BE2C (cell line): ENCODE results near the gene TAGLN2.

Experiments
- DNase-seq: peaks from one replicate; pipeline ENCODE4 v3.0.0-alpha.2; 2020
- H3K27me3 ChIP-seq: fragments of 250-450 bp; sonication (Bioruptor Pico); 2 replicates; pipeline ENCODE4 v1.5.1; 2020; ENCODE audit warnings: mild to moderate bottlenecking
- H3K36me3 ChIP-seq: fragments of 250-450 bp; sonication (Bioruptor Pico); 2 replicates; pipeline ENCODE4 v1.5.1; 2020; ENCODE audit warnings: mild to moderate bottlenecking
- H3K4me1 ChIP-seq: fragments of 250-450 bp; sonication (Bioruptor Pico); 2 replicates; pipeline ENCODE4 v1.5.1; 2020
- H3K4me3 ChIP-seq: 2 replicates; pipeline ENCODE4 v1.5.1; 2011; ENCODE audit warnings: low read depth, low read length
- H3K9me3 ChIP-seq: fragments of 250-450 bp; sonication (Bioruptor Pico); 2 replicates; pipeline ENCODE4 v1.5.1; 2020
- TF ChIP-seq, protein P1 (sequence below): IDR thresholded peaks from 2 replicates; pipeline ENCODE4 v1.5.1; 2012; ENCODE audit warnings: mild to moderate bottlenecking, low read depth, low read length

The TAGLN2 gene

DNA sequence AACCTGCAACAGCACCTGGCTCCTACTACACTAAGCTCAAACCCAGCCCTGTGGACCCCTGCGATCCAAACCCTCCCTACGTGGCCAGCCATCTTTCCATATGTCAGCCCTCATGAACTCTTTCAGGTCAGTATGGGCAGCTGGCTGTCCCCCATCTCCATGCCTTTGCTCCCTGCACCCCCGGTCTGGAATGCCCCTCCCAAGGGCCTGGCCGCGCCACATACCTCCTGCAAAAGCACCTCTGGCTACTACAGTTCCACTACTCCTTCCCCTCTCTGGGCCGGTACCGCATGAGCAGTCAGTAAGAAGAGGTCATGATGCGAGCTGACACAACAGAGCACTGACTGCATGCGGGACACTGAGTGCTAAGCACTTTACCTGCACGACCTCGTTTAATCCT lies 10.0 kb upstream of the TAGLN2 start:
- no peaks in the 10 kb centered on the region for H3K36me3 ChIP-seq
- no peak for DNase-seq
- TF ChIP-seq, protein P1, sequence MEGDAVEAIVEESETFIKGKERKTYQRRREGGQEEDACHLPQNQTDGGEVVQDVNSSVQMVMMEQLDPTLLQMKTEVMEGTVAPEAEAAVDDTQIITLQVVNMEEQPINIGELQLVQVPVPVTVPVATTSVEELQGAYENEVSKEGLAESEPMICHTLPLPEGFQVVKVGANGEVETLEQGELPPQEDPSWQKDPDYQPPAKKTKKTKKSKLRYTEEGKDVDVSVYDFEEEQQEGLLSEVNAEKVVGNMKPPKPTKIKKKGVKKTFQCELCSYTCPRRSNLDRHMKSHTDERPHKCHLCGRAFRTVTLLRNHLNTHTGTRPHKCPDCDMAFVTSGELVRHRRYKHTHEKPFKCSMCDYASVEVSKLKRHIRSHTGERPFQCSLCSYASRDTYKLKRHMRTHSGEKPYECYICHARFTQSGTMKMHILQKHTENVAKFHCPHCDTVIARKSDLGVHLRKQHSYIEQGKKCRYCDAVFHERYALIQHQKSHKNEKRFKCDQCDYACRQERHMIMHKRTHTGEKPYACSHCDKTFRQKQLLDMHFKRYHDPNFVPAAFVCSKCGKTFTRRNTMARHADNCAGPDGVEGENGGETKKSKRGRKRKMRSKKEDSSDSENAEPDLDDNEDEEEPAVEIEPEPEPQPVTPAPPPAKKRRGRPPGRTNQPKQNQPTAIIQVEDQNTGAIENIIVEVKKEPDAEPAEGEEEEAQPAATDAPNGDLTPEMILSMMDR: no peak
- peaks cover 2% of the 10 kb centered on the region; the same call in 1 of the 2 replicates for H3K4me1 ChIP-seq
- H3K27me3 ChIP-seq: no peaks in the 10 kb centered on the region
- H3K4me3 ChIP-seq: no peak overlapping the region
- H3K9me3 ChIP-seq: no peaks in the 10 kb centered on the region

DNA sequence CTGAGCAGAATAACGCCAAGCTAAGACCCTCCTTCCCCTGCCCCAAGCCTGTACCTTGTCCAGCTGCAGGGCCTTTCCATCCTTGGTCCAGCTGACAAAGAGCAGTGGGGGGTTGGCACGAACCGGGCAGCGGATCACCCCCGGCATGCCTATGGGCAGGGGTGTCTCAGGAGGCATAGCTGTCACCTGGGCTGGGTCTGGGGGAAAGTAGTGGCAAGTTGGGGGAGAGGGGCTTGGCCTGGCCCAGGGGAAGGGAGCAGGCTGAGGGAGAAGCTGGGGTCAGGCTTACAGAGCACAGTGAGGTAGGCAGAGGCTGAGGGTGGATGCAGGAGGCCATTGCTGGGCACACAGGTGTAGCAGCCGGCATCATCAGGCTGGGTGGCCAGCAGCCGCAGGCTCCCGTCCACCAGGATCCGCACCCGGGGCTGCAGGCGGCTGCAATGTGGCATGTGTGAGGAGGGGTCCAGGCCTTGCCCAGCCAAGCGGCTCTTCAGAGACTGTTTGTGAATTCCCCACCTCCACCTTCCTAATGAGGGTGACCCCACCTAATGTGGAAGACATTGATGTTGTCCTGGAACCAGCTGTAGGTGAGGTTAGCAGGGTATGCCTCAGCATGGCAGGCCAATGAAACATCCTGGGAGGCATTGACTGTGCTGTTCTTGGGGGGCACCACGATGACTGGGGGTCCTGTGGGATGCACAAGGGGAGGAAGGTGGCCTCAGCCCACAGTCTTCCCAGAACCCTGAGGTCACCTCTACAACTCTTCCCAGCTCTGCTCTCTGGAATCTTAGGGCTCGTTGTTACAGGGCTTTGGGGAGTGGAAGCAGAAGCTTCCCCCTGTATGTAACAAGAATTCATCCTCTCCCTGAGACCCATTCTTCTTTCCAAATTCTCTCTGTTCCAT lies 9.1 kb upstream of the TAGLN2 start:
- H3K4me3 ChIP-seq: no peak overlapping the region
- H3K9me3 ChIP-seq: no peaks in the 10 kb centered on the region
- no peaks in the 10 kb centered on the region for H3K36me3 ChIP-seq
- H3K27me3 ChIP-seq: no peaks in the 10 kb centered on the region
- DNase-seq: no peak
- peaks cover 2% of the 10 kb centered on the region; the same call in 1 of the 2 replicates for H3K4me1 ChIP-seq
- TF ChIP-seq, protein P1: no peak

DNA sequence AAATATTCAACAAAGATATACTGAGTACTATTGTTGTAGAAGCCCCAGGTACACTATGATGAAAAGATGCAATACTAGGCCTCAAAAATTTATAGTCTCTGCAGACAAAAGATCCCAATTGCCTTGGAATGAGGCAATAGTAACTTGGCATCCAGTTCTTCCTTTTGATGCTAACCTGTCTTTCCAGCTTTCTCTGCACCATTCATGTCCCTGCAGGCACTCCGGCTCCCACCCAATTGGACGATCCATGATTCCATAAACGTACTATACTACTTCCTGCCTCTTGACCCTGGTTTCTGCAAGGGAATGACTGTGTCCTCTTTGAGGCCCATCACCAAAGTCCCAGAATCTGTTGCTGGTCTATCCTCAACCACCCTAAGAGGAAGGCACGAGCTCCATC lies 8.0 kb upstream of the TAGLN2 start:
- TF ChIP-seq, protein P1: no peak
- H3K4me3 ChIP-seq: no peak overlapping the region
- no peaks in the 10 kb centered on the region for H3K36me3 ChIP-seq
- no peaks in the 10 kb centered on the region for H3K27me3 ChIP-seq
- no peaks in the 10 kb centered on the region for H3K9me3 ChIP-seq
- DNase-seq: no peak
- H3K4me1 ChIP-seq: peaks cover 2% of the 10 kb centered on the region; the same call in 1 of the 2 replicates

DNA sequence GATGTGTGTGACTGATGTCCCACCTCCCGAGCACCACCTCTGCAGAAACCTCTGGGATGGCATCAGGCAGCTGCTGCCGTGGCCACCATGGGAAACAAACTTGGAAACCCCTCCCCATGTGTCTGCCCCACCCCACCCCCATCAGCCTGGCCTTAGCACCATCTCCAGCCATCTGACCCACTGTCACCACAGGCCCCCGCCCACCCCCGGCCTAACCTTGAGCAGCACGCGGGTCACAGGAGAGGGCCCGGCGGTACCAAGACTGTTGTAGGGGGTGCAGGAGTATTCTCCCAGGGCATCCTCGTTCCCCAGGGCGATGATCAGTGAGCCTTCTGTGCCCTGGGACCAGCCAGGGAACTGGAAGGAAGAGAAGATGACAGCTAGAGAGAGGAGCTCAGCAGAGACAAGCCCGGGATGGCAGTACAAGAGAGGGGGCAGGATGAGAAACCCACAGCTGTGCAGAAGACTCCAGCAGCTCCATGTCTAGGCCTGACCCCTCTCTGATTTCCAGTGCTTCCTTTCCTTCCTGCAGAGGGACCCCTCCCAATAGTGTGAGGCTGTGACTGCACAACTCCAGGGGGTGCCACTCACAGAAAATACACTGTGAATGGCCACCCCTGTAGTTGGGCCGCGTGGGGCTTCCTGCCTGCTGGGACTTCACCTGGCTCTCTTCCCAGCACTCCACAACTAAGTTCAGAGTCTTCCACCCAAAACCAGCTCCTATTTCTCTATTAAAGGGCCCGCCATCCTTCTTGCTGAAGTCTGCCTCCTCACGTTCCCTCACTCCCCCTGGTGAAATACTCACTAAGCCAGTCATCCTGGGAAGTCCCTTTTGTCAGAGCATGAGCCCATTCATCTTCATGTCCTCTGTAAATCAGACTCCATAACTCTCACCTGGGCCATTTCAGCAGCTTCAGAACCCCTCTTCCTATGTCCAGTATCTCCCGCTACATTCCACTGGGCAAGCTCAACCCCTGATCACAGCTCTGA lies 7.3 kb upstream of the TAGLN2 start:
- H3K36me3 ChIP-seq: no peaks in the 10 kb centered on the region
- no peaks in the 10 kb centered on the region for H3K9me3 ChIP-seq
- no peak overlapping the region for H3K4me3 ChIP-seq
- TF ChIP-seq, protein P1: no peak
- DNase-seq: no peak
- H3K27me3 ChIP-seq: no peaks in the 10 kb centered on the region
- no peaks in the 10 kb centered on the region for H3K4me1 ChIP-seq

DNA sequence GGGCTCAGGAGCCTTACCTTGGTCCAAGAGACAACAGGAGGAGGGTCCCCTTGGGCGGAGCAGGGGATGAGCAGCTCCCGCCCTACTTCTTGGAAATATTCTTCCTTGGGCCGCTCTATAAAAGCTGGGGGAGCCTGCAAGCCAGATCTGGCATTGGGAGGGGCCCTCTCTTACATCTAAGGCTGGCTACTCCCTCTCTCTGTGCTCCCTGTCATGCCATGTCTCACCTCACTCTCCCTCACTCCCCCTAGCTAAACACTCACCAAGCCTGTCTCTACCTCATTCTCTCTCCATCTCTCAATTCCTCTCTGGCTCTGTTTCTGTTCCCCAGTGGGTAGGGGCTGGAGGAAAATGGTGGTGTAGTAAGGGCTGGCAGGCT lies 6.5 kb upstream of the TAGLN2 start:
- DNase-seq: no peak
- no peaks in the 10 kb centered on the region for H3K4me1 ChIP-seq
- TF ChIP-seq, protein P1: no peak
- no peaks in the 10 kb centered on the region for H3K27me3 ChIP-seq
- no peaks in the 10 kb centered on the region for H3K9me3 ChIP-seq
- no peak overlapping the region for H3K4me3 ChIP-seq
- no peaks in the 10 kb centered on the region for H3K36me3 ChIP-seq
